Fibroblast of skin of right quadriceps (primary cell): ENCODE results near the gene RBFOX2.
"Not testable (repeated sequence)": the region's sequence is repeated elsewhere in the genome, so short reads cannot be mapped to it uniquely, and the experiment has no call there.

ENCODE experiments used
- DNase-seq: peaks from one replicate; pipeline ENCODE4 v3.0.0-alpha.2; 2013

The RBFOX2 gene

DNA sequence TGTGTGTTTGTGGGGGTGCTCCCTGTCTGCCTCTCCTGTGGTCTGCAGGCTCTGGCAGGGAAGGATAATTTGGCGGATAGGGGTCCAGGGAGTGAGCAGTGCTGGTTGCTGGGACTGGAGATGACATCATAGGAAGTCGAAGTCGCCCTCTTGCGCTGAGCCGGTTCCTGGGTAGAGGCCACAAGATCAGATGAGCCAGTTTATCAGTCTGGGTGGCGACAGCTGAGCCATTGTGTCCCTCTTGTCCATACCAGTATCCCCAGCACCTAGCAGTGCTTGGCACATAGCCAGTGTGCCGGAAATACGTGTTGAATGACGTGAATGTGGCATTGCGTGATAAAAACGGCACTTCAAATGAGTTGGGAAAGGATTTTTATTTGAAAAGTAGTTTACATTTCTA lies 301.2 kb downstream of the RBFOX2 start:
- no peak for DNase-seq

GRCh38 chr22:35726933-35727332 lies 301.7 kb downstream of the RBFOX2 start:
- no peak for DNase-seq

GRCh38 chr22:35726398-35726797 lies 302.2 kb downstream of the RBFOX2 start:
- no peak for DNase-seq

DNA sequence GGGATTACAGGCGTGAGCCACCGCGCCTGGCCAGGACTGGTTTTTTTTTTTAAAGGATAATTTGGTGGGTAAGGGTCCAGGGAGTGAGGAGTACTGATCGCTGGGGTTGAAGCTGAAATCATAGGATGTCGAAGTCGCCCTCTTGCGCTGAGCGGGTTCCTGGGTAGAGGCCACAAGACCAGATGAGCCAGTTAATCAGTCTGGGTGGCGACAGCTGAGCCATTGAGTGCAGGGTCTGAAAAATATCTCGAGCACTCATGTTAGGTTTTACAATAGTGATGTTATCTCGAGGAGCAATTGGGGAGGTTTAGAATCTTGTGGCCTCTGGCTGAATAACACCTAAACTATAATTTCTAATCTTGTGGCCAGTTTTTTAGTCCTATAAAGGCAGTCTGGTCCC lies 303.1 kb downstream of the RBFOX2 start:
- DNase-seq, result peak; percentile 33

DNA sequence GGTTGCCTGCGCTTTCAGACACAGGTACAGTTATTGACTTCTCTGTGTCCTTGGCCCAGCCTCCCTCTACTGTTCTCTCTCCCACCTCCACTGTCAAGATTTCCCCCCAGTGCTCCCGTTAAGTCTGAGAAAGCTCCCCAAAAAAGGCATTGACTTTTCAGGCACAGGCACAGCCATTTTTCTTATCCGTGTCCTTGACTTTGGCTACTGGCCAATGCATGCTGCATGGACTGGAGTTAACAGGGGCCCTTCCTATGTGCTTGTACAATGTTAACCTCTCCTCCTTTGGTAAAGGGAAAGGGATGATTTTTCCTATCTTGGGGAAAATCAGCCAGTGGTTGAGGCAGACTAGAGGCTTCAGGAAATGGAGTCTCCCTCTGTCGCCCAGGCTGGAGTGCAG lies 306.7 kb downstream of the RBFOX2 start:
- no peak for DNase-seq

GRCh38 chr22:35719212-35719875 lies 309.3 kb downstream of the RBFOX2 start:
- no peak for DNase-seq

DNA sequence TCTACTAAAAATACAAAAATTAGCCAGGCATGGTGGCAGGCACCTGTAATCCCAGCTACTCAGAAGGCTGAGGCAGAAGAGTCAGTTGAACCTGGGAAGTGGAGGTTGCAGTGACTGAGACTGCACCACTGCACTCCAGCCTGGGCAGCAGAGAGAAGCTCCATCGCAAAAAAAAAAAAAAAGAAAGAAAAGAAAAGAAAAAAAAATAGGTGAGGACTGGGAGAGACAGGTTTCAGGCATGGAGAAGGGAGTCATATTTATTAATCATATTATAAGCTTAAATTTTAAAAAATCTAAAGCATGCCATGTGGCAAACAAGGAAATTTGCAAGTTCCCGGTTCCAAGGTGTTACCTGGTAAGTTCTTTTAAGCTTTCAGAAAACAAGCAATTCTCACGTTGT lies 311.1 kb downstream of the RBFOX2 start, which contains the start of gene APOL5:
TSS of gene APOL5 (plus strand) at position 301 of the 400 bp plus-strand sequence. CDS start at position 301, 0 bp downstream.
- no peak for DNase-seq

DNA sequence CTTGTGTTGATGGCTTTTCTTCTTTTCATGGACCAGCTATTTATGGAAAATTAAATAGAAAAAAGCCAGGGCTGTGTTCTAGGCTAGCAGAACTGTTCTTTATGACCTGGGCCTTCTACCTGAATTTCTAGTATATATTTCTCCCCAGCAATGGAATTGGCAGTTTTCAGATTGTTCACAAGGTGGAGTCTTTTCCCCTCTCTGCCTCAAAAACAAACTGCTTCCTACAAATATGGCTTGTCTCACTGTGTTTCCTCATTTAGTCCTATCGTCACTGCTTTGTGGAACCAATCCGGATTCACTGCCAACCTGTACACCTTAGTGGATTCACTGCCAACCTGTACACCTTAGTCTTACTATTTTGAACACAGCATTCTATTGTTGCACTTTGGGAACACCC lies 316.0 kb downstream of the RBFOX2 start:
- DNase-seq, result no peak

DNA sequence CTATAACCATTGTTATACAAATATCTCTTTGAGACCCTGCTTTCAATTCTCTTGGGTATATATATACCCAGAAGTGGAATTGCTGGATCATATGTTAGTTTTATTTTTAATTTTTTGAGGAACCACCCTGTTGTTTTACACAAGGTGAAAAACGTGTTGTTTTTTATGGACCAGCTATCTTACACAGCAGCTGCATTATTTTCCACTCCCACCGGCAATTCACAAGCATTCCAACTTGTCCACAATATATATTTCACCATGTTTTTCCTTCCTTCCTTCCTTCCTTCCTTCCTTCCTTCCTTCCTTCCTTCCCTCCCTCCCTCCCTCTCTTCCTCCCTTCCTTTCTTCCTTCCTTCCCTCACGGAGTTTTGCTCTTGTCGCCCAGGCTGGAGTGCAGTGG lies 317.3 kb downstream of the RBFOX2 start:
- no peak for DNase-seq

DNA sequence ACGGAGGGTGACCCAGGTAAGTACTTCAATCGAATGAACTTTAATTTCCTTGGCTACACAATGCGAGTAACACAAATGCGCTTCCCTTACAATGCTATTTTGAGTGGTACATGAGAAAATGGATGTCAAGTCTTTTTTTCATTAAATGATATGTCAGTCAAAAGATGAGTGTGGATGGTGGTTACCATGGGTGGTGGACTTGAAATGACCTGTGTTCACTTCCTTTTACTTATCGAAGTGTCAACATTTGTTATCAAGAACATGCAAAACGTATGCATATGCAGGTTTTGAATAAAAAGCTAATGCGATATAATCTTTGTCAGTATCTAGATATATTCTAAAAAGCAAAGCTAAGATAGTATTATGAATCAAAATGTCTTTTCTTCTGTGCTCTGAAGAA lies 319.7 kb downstream of the RBFOX2 start:
- no peak for DNase-seq

DNA sequence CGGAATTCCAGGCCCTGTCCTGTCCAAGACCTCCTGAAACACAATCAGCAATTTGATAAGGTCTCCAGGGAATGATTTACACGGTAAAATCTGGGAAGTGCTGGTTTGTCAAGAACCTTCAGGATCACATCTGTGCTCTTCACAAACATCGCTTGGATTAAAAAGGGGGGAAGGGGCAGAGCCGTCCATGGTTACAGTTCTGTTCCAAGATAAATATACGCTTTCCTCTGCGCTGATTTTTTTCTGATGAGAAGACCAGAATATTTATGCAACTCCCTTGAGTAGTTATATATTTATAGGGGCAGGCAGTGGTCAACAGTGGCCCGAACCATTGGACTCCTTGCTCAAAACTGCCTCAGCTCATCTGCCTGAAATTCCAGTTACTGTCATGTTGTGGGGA lies 320.2 kb downstream of the RBFOX2 start:
- DNase-seq, result peak; percentile 19

DNA sequence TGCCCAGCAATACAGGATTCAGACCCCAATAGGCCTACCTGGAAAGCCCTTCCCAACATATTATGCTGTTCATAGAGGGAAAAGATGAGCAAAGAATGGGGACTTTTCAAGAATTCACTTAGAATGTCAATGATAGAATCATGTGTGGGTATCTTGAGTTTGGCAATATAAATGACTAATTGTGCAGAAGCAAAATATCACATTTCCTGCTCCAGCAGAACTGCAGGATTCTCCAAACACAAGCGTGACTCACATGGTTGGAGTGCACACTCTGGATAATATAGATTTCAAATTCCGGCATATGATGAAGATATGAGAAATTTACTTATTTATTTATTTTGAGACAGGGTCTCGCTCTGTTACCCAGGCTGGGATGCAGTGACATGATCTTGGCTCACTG lies 323.5 kb downstream of the RBFOX2 start:
- peak; percentile 91 for DNase-seq

GRCh38 chr22:35703861-35704584 lies 324.6 kb downstream of the RBFOX2 start:
- no peak for DNase-seq

- not testable (repeated sequence) for DNase-seq
Observed at GRCh38 chr22:35699852-35700251, 328.8 kb downstream of the RBFOX2 start.

DNA sequence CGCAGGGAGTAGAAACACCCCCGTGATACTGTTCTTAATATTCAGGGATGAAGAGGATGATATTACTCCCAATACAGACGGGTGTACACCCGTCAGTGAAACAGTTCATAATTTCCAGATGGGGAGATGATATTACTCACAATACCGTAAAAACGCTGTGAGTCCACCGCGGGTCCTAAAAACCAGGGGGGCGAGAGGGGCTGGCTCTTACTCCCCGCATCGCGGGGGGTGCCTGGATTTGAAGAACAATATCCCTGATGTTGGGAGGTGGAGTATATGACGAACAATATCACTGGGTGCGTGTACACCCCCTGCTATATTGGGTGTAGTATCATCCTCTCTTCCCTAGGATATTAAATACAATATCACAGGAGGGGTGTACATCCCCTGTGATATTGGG lies 331.5 kb downstream of the RBFOX2 start:
- DNase-seq, result no peak

DNA sequence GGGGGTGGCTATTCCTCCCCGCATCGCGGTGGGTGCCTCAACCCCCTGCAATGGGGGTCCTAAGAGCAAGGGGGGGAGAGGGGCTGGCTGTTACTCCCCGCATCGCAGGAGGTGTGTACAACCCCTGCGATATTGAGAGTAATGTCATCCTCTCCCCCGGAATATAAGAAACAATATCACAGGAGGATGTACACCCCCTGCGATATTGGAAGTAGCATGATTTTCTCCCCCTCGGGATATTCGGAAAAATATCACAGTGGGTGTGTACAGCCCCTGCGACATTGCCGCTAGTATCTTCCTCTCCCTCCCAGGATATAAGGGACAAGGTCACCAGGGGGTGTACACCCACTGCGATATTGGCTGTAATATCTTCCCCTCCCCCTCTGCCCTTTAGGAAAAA lies 333.4 kb downstream of the RBFOX2 start:
- no peak for DNase-seq

GRCh38 chr22:35690001-35690400 lies 338.6 kb downstream of the RBFOX2 start:
- DNase-seq, result no peak

DNA sequence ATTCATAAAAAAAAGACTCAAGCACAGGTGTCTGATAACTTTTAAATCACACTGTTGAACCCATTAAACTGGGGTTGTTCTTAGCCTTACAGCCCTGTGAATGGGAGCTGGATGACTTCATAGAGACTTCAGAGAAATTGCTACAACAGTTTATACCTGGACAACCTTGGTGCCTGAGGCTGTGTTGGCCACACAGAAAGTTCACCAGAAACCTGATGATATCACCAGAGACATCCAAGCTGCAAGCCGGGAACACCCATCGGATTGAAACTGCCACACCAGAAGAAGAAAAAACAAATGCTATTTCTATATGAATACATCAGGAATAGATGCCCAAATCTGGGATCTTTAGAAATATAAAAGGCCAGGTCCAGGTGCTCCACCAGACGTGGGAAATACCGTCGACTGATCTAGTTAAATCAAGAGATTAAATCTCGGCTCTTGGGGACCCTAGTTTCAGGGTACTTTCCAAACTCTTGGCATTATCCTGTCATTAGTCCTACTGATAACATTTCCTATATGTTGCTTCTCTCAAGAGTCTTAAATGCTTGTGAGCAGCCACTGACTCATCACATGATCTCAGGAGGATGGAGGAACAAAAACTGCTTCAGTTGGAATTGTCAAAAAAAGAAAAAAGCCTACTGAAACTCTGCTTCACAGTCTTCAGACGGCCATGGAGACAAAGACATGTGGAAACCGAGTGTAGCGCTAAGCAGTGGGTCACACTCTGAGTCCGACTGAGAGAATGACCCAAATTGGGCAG lies 339.5 kb downstream of the RBFOX2 start:
- peak; percentile 22 for DNase-seq
